ENCODE data around the gene ODR4.
"Not testable (repeated sequence)": the region's sequence is repeated elsewhere in the genome, so short reads cannot be mapped to it uniquely, and the experiment has no call there.

ODR4 gene

DNA sequence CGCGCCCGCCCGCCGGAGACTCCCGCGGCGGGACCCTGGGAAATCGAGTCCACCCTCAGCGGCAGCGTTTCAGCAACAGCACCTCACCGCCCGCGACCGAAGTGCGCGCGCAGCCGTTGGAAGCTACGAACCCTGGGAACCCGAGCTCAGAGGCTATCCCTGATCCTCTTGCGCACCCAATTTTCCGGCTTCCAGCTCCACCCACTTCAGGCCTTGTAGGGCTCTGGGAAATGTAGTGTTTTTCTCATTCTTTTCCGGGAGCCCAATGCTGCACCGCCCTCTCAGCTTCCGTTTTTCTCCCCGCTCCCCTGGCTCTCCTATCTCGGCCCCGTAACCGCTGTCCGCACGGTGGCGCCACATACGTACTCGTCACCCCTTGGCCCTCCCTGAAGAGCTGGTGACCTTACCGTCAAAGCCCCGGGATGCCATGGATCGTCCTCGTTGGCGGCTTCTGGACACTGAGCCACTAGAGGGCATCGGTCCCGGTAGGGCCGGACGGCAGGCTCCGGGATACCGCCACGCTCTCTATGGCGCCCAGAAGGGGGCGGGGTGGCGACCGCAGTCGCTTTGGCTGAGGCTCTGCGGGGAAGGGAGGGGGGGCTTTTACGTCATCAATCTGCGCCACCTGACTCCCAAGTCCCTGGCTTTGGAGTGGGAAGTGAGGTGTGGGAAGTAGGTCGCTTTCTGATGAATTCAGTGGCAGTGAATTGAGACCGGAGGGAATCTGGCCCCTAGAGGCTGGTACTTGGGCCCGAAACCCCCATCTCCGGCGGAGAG, at the start of gene ODR4, which contains the start of gene TPR:
Gene ODR4, plus strand, starts transcription at position 687 of the 777 bp plus-strand sequence. CDS start 3,948 bp downstream, outside the sequence.
Gene TPR, minus strand, starts transcription at position 102 of the 777 bp plus-strand sequence. CDS start 225 bp downstream, outside the sequence.
- DNase-seq, result peak; percentile 99

- DNase-seq, result no peak
These were observed 49.6 kb upstream of the ODR4 start for GRCh38 chr1:186326009-186326408.

- DNase-seq, result no peak
These were observed 48.3 kb upstream of the ODR4 start for GRCh38 chr1:186327331-186327730.

GRCh38 chr1:186330758-186331157, 44.9 kb upstream of the ODR4 start:
- no peak for DNase-seq

DNA sequence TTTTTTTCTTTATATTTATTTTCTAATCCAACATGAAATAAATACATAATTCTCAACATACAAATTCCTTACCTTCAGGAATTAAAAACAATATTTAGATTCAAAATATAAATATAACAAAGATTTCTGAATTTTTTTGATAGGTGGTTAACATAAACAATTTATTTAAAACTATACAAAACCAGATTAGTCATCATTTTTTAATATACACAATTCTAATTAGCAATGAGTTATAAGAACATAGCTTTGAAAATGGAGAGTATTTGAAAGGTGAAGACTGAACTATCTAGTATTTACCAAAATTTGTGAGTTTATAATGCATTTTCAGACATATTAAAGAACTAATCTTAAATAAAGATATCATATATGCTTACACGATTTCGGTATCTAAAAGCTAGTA, 38.1 kb upstream of the ODR4 start:
- no peak for DNase-seq

- DNase-seq, result no peak
These were observed 34.9 kb upstream of the ODR4 start for GRCh38 chr1:186340772-186341171.

- not testable (repeated sequence) for DNase-seq
These were observed 27.6 kb upstream of the ODR4 start for GRCh38 chr1:186347837-186348691.

DNA sequence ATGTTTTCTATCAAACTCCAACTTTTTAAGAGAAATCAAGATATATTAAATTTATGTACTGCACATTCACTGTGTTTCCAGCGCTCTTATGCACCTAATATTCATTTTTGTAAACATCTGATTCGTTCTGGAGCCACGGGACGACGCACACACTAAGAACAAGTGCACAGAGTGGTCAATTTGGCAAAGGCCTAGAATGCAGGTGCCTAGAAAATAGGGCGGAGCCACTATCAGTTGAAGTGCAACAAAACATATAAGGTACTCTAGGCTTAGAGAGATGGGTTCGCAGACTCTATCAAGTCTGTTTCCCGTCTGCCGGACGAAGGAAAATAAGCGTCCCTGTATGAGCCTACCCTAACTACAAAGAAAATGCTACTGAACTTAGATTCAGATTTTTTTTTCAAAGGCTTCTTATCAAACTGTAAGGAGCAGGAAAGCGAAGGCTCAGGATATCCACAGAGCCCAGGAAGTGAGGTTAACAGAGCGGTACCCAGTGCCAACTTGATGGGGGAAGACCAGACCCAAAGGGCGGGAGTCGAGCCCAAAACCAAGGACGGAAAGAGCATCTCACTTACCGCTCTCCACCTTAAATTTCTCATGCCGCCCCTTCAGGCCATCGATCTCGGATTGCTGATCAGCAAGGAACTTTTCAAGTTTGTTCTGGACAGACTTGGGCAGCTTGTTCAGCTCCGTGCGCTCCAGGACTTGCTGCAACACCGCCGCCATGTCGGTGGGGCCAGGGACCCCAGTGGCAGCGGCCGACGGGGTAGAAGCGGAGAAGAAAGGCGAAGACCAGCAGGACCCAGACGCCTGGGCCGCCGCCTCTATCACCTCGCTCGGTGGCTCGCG, 1.1 kb upstream of the ODR4 start:
- peak; percentile 79 for DNase-seq

DNA sequence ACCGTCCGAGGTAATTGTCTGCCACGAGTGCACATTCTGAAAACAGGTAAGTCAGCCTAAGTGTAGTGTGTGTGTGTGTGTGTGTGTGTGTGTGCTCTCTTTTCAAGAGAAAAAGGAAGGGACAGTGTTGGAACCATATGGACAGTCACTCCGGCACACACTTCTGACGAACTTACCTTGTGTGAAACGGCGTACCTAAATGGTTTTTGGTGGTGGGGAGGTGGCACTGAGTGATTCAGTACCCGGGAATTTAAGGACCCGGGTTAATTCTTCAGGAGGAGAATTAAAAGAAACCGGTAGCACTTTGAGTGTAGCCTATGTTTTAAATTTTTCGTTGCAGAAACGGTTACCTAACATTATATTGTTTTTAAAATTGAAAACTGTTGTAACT, 286 bp downstream of the ODR4 start:
- no peak for DNase-seq

DNA sequence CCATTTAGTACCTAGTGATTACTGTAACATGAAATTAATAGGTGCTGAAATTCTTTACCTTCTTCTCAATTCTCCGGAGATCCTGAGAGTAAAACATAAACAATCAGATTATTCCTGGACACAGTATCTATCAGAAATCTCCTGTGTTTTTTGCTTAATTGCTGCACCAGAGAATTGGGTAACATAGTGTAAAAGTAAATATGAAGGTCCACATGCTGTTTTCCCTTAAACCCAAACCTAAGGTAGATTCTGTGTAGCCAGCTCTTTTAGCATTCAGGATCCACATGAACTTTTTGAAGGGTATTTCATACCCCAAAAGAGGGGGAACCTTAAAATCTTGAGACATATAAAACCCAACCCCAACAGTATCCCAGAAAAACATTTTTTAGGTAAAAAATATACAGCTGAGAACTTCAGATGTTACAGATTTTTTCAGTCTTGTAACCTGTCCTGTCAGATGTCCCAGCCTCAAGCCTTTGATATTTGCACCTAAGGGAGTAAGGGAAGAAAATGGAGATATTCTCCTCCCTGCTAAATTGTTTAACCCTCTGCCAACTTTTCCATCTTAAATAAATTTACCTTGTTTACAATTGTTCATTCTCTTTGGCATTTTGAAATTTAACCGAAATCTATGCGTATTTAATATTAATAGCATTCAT, 11.2 kb downstream of the ODR4 start:
- DNase-seq, result no peak

GRCh38 chr1:186390925-186391324, 15.3 kb downstream of the ODR4 start:
- DNase-seq, result no peak

GRCh38 chr1:186391841-186392240, 16.2 kb downstream of the ODR4 start:
- no peak for DNase-seq

- not testable (repeated sequence) for DNase-seq
These were observed 17.1 kb downstream of the ODR4 start for GRCh38 chr1:186392711-186393110.

- DNase-seq, result not testable (repeated sequence)
These were observed 25.8 kb downstream of the ODR4 start for GRCh38 chr1:186401446-186401845.

- no peak for DNase-seq
These were observed 28.0 kb downstream of the ODR4 start for GRCh38 chr1:186403632-186404031.

DNA sequence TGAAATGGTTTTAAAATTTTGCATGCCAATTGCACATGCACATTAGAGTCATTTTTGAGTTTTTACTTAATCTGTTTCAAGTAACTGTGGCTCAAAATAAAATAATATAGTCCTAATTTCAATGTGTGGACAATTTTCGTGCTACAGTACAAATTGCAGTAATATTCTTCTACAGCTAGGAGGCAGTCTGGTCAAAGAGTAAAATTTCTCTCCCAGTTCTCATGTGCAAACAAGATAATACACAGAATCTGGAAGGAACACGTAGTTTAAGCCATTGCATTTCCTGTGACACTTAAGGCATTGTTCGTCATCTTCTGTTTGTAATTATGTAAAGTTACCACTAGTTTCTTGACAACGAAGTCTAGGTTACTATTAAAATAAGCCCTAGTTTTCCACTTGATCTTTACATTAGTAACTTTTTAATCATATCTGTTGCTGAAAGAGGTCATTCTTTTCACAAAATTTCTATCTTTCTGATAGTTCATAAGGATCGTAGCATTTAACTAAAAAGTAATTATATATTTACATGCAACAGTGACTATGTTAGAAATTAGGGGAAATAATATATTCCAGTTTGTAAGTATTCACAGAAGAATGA, 28.9 kb downstream of the ODR4 start:
- DNase-seq, result peak; percentile 86

GRCh38 chr1:186409091-186409490, 33.5 kb downstream of the ODR4 start:
- DNase-seq, result no peak

GRCh38 chr1:186413319-186413718, 37.7 kb downstream of the ODR4 start:
- DNase-seq, result no peak

DNA sequence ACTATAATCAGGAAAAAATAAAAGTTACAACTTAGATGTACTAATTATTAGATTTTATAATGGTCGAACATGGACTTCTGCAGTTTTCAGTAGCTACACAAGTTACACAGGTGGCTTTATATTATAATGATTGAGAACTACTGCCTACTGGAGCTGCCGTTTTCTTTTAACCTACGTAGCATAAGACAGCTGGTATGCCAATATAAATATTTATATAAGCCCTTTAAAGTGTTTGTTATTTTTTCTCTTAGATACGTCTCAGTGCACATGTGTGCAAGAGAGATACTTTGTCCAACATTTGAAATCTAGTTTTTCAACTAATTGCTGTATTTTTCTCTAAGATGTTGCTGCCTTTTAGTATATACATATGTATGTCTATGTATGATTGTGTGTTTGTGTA, 42.9 kb downstream of the ODR4 start:
- DNase-seq, result no peak

DNA sequence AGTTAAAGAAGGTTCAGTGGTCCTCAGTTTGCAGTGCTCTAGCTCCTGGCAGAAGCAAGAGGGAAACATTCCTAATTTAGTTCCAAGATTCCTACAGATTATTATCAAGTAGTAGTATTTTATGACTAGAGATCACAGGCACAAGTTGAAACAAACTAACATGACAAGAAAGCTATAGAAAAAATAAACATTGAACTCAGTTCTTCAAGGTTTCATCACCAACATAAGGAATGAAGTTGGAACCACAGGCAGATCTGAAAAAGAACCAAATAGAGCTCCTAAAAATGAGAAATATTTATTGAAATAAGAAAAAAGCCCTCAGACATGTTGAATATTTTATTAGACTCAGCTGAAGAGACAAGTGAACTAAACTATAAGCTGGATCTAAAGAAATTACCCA, 44.7 kb downstream of the ODR4 start:
- no peak for DNase-seq

DNA sequence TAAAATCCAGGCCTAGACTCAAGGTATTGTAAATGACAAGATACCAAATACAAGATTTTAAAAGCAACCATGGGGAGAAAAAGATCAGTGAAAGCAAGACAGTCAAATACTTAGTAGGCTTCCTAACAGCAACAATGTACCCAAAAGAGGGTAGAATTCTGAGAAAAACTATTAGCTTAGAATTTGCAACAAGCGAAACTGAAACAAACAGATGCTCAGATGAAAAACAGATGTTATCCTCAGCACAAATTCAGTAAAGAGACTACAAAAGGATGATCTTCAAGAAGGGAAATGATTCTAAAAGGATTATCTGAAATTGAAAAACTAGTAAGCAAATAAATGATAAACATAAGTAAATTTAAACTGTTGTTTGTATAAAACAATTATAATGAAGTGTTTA, 45.3 kb downstream of the ODR4 start:
- DNase-seq, result no peak

DNA sequence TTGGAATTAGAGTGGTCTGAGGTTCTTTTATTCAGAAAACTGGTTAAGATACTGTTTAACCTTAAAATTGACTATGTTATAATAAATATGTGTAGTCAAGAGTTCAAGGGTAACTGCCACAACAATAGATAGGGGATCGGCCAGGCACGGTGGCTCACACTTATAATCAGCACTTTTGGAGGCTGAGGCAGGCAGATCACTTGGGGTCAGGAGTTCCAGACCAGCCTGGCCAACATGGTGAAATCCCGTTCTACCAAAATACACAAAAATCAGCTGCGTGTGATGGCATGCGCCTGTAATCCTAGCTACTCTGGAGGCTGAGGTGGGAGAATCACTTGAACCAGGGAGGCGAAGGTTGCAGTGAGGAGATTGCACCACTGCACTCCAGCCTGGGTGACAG, 45.8 kb downstream of the ODR4 start:
- no peak for DNase-seq
